ENCODE data around the gene ADARB2.

Gene ADARB2

GRCh38 chr10:1209355-1209979 is 527.9 kb downstream of the ADARB2 start:
- DNase-seq: no peak

GRCh38 chr10:1208366-1209311 is 528.7 kb downstream of the ADARB2 start:
- no peak for DNase-seq

- no peak for DNase-seq
Measured at GRCh38 chr10:1206601-1207000, 530.7 kb downstream of the ADARB2 start.

- no peak for DNase-seq
Measured at GRCh38 chr10:1206101-1206500, 531.2 kb downstream of the ADARB2 start.

GRCh38 chr10:1205450-1206030 is 531.8 kb downstream of the ADARB2 start:
- no peak for DNase-seq

- no peak for DNase-seq
Measured at GRCh38 chr10:1204434-1205326, 532.6 kb downstream of the ADARB2 start.

GRCh38 chr10:1203704-1204103 is 533.6 kb downstream of the ADARB2 start:
- DNase-seq: no peak

- no peak for DNase-seq
Measured at GRCh38 chr10:1203216-1203615, 534.1 kb downstream of the ADARB2 start.

- DNase-seq: no peak
Measured at GRCh38 chr10:1202343-1202742, 535.0 kb downstream of the ADARB2 start.

- DNase-seq: no peak
Measured at GRCh38 chr10:1200866-1201807, 536.2 kb downstream of the ADARB2 start.

- no peak for DNase-seq
Measured at GRCh38 chr10:1199897-1200721, 537.2 kb downstream of the ADARB2 start.

GRCh38 chr10:1199345-1199673 is 538.0 kb downstream of the ADARB2 start:
- no peak for DNase-seq

GRCh38 chr10:1198453-1199344 is 538.6 kb downstream of the ADARB2 start:
- DNase-seq: no peak

GRCh38 chr10:1197384-1197783 is 539.9 kb downstream of the ADARB2 start:
- DNase-seq: no peak

GRCh38 chr10:1196656-1197055 is 540.7 kb downstream of the ADARB2 start:
- no peak for DNase-seq

- no peak for DNase-seq
Measured at GRCh38 chr10:1195828-1196227, 541.5 kb downstream of the ADARB2 start.

- DNase-seq: no peak
Measured at GRCh38 chr10:1194161-1194560, 543.2 kb downstream of the ADARB2 start.

GRCh38 chr10:1193561-1193960 is 543.8 kb downstream of the ADARB2 start:
- no peak for DNase-seq

GRCh38 chr10:1191752-1192151 is 545.6 kb downstream of the ADARB2 start:
- DNase-seq: no peak

Measured in AML-193 (cell line).